CD4-positive, alpha-beta memory T cell (primary cell): ENCODE data around the gene EML1. TPM values are rescaled to one million over a fixed set of nuclear protein-coding genes. Genes with fewer than 3 reads are reported as not detected.

ENCODE experiments used
- CTCF ChIA-PET: fragments of 350-600 bp; sonication (Branson Sonifier 250); formaldehyde crosslinking; loops from one replicate; lab custom pipeline; 2021; ENCODE audit warnings: inconsistent platforms; ENCODE audit not compliant: partially characterized antibody; lab: Charles Lee
- POLR2A ChIA-PET: fragments of 350-600 bp; sonication (Branson Sonifier 250); formaldehyde crosslinking; loops from one replicate; lab custom pipeline; 2021; ENCODE audit not compliant: partially characterized antibody; lab: Charles Lee
- DNase-seq, 5 donors: peaks; one replicate each; pipeline versions ENCODE4 v3.0.0 to v3.0.0-alpha.2; 2020 to 2022; ENCODE audit warnings: mixed read lengths in 1 of 5
- H3K27ac ChIP-seq: one replicate; pipeline ENCODE4 v1.7.0; 2013; ENCODE audit warnings: low read depth, low read length
- H3K27me3 ChIP-seq: 2 replicates; pipeline ENCODE4 v1.7.0; 2013; ENCODE audit warnings: mild to moderate bottlenecking, low read length, moderate library complexity; ENCODE audit not compliant: insufficient read depth
- H3K36me3 ChIP-seq: 2 replicates; pipeline ENCODE4 v1.7.0; 2013; ENCODE audit warnings: mild to moderate bottlenecking, low read length, moderate library complexity; ENCODE audit not compliant: insufficient read depth
- H3K4me1 ChIP-seq: 2 replicates; pipeline ENCODE4 v1.7.0; 2013; ENCODE audit warnings: mild to moderate bottlenecking, low read length, moderate library complexity; ENCODE audit not compliant: insufficient read depth
- H3K4me3 ChIP-seq, 2 donors: one replicate each; pipeline ENCODE4 v1.7.0; 2013; ENCODE audit warnings: low read length in 2 of 2, mild to moderate bottlenecking in 1 of 2
- H3K9me3 ChIP-seq, 2 donors: one replicate each; pipeline ENCODE4 v1.7.0; 2013; ENCODE audit warnings: low read length in 2 of 2, control low read depth in 1 of 2; ENCODE audit not compliant: control insufficient read depth in 1 of 2
- H3K27ac Mint-ChIP-seq, 7 donors: one replicate each; pipeline ENCODE4 v1.8.0; 2020 to 2021; ENCODE audit warnings: mixed read lengths in 7 of 7, mild to moderate bottlenecking in 6 of 7, inconsistent platforms in 3 of 7, moderate library complexity in 3 of 7
- H3K27me3 Mint-ChIP-seq, 2 donors: one replicate each; pipeline ENCODE4 v1.8.0; 2020 to 2021; ENCODE audit warnings: mixed read lengths in 2 of 2
- H3K36me3 Mint-ChIP-seq, 2 donors: one replicate each; pipeline ENCODE4 v1.8.0; 2020 to 2021; ENCODE audit warnings: mixed read lengths in 2 of 2, inconsistent platforms in 1 of 2, mild to moderate bottlenecking in 1 of 2
- H3K4me1 Mint-ChIP-seq, 4 donors: one replicate each; pipeline ENCODE4 v1.8.0; 2020 to 2021; ENCODE audit warnings: mixed read lengths in 4 of 4, mild to moderate bottlenecking in 1 of 4
- H3K4me3 Mint-ChIP-seq, 8 donors: one replicate each; pipeline ENCODE4 v1.8.0; 2020 to 2021; ENCODE audit warnings: mixed read lengths in 8 of 8, mild to moderate bottlenecking in 7 of 8, moderate library complexity in 6 of 8, inconsistent platforms in 3 of 8
- H3K9me3 Mint-ChIP-seq, 8 donors: one replicate each; pipeline ENCODE4 v1.8.0; 2020 to 2021; ENCODE audit warnings: mixed read lengths in 8 of 8, mild to moderate bottlenecking in 5 of 8, inconsistent platforms in 3 of 8, moderate library complexity in 1 of 8
- intact Hi-C: fragments of 100-400 bp; cut with micrococcal nuclease; formaldehyde crosslinking; loops from one replicate; pipeline ENCODE4 v1.15.1; 2023
- polyA plus RNA-seq, 2 donors: library from polyadenylated mRNA; unstranded; fragments of 300-500 nt; fragmentation: Illumina TruSeq; gene quantifications; one replicate each; pipeline ENCODE4 v1.2.3, GENCODE V29; 2021
- total RNA-seq, 2 experiments: library from RNA; stranded (reverse); gene quantifications; one replicate each; pipeline ENCODE4 v1.2.3, GENCODE V29; 2021

EML1 gene
- total and polyA plus RNA-seq, 4 experiments from 2014 or later, result 0.22 to 0.23 TPM; not detected in 2

DNA sequence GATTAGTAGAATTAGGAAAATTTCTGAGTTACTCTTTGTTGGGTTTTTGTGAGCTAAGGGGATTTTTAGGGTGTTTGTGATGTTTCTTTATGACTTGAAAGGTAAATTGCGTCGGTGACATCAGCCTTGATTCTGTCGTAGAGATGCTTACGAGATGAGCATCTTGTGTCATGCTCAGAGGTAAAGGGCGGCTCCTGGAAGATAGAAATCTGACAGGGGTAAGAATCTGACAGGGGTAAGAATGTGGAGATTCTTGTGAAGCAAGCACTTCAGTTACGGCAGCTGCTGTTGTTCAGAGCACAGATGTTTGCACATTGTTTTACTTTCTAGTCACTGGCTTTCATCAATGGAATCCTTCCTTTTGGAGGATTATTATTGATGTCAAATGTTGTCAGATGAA, 22.5 kb downstream of the EML1 start:
- Histone ChIP-seq H3K36me3 (no peaks in the 10 kb centered on the region), H3K4me1 (peaks cover 3% of the 10 kb centered on the region), H3K27me3 (no peaks in the 10 kb centered on the region), H3K27ac (no peak overlapping the region), H3K9me3 (no peaks in the 10 kb centered on the region), H3K4me3 (no peak overlapping the region)
- Mint-ChIP-seq H3K27ac (no peak overlapping the region), H3K4me3 (no peak overlapping the region), H3K4me1 (peaks cover 2 to 13% (median 11%) of the 10 kb centered on the region in 4 donors), H3K27me3 (peaks cover 6 to 18% of the 10 kb centered on the region in 2 donors), H3K9me3 (no peaks in the 10 kb centered on the region), H3K36me3 (no peaks in the 10 kb centered on the region)
- intact Hi-C loops, result no loop called here
- POLR2A ChIA-PET, result no interaction called here
- CTCF ChIA-PET, result no interaction called here
- no peak for DNase-seq

DNA sequence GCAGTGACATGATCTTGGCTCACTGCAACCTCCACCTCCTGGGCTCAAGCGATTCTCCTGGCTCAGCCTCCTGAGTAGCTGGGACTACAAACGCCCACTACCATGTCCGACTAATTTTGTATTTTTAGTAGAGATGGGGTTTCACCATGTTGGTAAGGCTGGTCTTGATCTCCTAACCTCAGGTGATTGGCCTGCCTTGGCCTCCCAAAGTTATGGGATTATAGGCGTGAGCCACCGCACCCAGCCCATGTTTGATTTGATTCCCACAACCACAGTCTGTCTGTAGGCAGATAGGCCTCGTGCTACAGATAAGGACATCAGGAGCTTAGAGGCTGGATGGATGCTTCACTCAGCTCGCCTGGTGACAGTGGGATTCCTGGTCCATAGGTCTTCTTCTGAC, 23.0 kb downstream of the EML1 start:
- POLR2A ChIA-PET, result no interaction called here
- H3K4me3 ChIP-seq, result no peak overlapping the region

DNA sequence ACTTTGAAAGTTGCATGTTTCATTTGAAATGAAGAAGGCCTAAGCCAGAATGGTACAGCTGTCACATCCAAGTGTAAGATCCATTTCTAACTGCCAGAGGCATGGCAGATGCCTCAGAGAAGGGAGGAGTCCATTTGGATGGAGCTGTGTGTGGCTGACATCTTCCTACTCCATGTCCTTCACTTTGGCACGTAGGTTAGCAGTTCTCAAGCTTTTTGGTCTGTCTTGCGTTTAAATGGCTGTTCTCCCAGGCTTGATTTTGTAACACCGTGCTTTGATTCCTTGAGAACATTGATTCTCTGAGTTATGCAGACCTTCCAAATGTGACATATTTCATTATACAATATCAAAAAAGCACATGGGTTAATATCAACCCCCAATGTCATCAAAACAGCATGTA, 23.4 kb downstream of the EML1 start:
- no peak overlapping the region for H3K4me3 Mint-ChIP-seq
- no peak for DNase-seq
- CTCF ChIA-PET, result no interaction called here
- H3K27ac Mint-ChIP-seq, result no peak overlapping the region
- H3K36me3 ChIP-seq, result no peaks in the 10 kb centered on the region
- H3K9me3 Mint-ChIP-seq, result no peaks in the 10 kb centered on the region
- H3K4me1 Mint-ChIP-seq, result peaks cover 6 to 16% (median 15%) of the 10 kb centered on the region in 4 donors
- intact Hi-C loops, result no loop called here
- no peaks in the 10 kb centered on the region for H3K27me3 ChIP-seq
- H3K4me3 ChIP-seq, result no peak overlapping the region
- no peaks in the 10 kb centered on the region for H3K9me3 ChIP-seq
- POLR2A ChIA-PET, result no interaction called here
- peaks cover 6% of the 10 kb centered on the region for H3K4me1 ChIP-seq
- no peaks in the 10 kb centered on the region for H3K36me3 Mint-ChIP-seq
- no peak overlapping the region for H3K27ac ChIP-seq
- peaks cover 5 to 21% of the 10 kb centered on the region in 2 donors for H3K27me3 Mint-ChIP-seq

More for the DNA sequence above, 23.0 kb downstream of the EML1 start:
- peaks cover 2 to 13% (median 12%) of the 10 kb centered on the region in 4 donors for H3K4me1 Mint-ChIP-seq
- no peaks in the 10 kb centered on the region for H3K27me3 ChIP-seq
- H3K36me3 Mint-ChIP-seq, result no peaks in the 10 kb centered on the region
- no peaks in the 10 kb centered on the region for H3K9me3 Mint-ChIP-seq
- CTCF ChIA-PET, result no interaction called here
- intact Hi-C loops, result no loop called here
- peaks cover 5 to 18% of the 10 kb centered on the region in 2 donors for H3K27me3 Mint-ChIP-seq
- no peak overlapping the region for H3K27ac ChIP-seq
- no peaks in the 10 kb centered on the region for H3K9me3 ChIP-seq
- no peak overlapping the region for H3K27ac Mint-ChIP-seq
- H3K36me3 ChIP-seq, result no peaks in the 10 kb centered on the region
- H3K4me3 Mint-ChIP-seq, result no peak overlapping the region
- H3K4me1 ChIP-seq, result peaks cover 3% of the 10 kb centered on the region
- DNase-seq, result no peak

DNA sequence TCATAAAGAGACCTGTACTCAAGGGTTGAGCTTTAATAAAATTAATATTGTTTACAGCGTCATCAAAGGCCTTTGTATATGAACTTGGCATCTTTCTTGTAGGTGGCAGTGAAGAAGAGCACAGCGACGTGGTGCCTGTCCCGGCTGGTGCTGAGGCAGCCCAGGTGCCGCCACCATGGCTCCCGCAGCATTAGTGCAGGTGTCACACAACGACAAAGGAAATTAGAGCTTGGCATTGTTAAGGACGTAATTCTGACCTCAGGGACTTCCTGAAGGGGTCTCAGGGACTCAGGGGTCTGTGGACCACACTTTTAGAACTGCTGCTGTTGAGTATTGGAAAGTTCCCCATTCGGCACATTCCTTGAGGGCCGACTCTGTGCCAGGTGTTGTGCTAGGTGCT, 24.1 kb downstream of the EML1 start:
- H3K27ac Mint-ChIP-seq, result no peak overlapping the region
- H3K9me3 Mint-ChIP-seq, result no peaks in the 10 kb centered on the region
- intact Hi-C loops, result no loop called here
- no peak overlapping the region for H3K4me3 ChIP-seq
- peaks cover 13% of the 10 kb centered on the region for H3K4me1 ChIP-seq
- H3K27me3 Mint-ChIP-seq, result peaks cover 5 to 25% of the 10 kb centered on the region in 2 donors
- no peaks in the 10 kb centered on the region for H3K9me3 ChIP-seq
- ChIA-PET POLR2A (no interaction called here), CTCF (no interaction called here)
- no peak overlapping the region for H3K4me3 Mint-ChIP-seq
- no peaks in the 10 kb centered on the region for H3K36me3 Mint-ChIP-seq
- peaks cover 6% of the 10 kb centered on the region for H3K27me3 ChIP-seq
- no peak for DNase-seq
- no peak overlapping the region for H3K27ac ChIP-seq
- peaks cover 11 to 23% (median 22%) of the 10 kb centered on the region in 4 donors for H3K4me1 Mint-ChIP-seq
- no peaks in the 10 kb centered on the region for H3K36me3 ChIP-seq

DNA sequence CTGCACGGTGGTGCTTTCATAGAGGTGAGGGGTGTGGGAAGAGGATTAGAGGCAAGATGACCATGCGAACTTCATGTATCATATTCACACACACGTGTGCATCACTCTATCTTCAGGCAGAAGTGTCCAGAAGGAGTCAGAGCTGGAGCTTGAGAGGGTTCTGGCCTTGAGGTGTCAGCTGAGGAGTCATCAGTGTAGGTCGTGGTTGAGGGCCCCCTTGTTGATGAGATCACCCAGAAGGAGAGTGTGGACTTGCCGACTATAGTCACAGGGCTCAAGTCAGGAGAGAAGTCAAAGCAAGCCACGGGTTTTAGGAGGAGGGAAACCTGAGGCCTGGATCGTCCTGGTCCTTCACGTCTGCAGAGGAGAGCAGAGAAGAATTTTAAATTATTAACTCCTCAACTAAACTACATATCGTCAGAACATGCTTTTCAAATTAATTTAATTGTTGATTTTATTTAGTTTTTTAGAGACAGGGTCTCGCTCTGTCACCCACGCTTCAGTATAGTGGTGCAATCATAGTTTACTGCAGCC, 25.4 kb downstream of the EML1 start:
- H3K27ac ChIP-seq, result no peak overlapping the region
- no peaks in the 10 kb centered on the region for H3K36me3 Mint-ChIP-seq
- no peak for DNase-seq
- H3K36me3 ChIP-seq, result no peaks in the 10 kb centered on the region
- no peaks in the 10 kb centered on the region for H3K9me3 ChIP-seq
- peaks cover 13 to 34% (median 27%) of the 10 kb centered on the region in 4 donors for H3K4me1 Mint-ChIP-seq
- no peak overlapping the region for H3K27ac Mint-ChIP-seq
- no peaks in the 10 kb centered on the region for H3K9me3 Mint-ChIP-seq
- no peak overlapping the region for H3K4me3 ChIP-seq
- ChIA-PET POLR2A (no interaction called here), CTCF (no interaction called here)
- intact Hi-C loops, result no loop called here
- peaks cover 19% of the 10 kb centered on the region for H3K4me1 ChIP-seq
- H3K4me3 Mint-ChIP-seq, result no peak overlapping the region
- H3K27me3 ChIP-seq, result peaks cover 14% of the 10 kb centered on the region
- peaks cover 7 to 21% of the 10 kb centered on the region in 2 donors for H3K27me3 Mint-ChIP-seq

DNA sequence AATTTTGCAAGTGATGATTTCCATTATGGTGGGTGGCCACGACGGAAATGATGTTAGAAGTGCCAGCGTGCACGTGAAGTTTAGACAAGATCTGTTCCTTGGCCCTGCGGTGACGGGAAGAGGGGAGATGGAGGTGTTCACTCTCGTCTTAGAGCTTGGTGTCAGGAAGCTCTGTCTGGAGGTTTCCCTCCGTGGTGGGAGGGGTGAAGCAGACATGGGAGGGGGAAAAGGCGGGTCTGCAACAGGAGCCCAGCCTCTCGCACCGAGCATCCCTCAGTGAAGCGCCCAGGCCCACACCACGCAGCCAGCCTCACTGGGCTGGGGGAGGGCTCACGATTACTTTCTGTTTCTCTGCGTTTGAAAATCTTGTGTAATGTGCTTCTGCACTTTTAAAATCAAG, 26.3 kb downstream of the EML1 start:
- POLR2A ChIA-PET, result no interaction called here
- Mint-ChIP-seq H3K9me3 (no peaks in the 10 kb centered on the region), H3K27ac (peak overlapping the region in 1 of 7 donors; percentile 2), H3K27me3 (peaks cover 11 to 24% of the 10 kb centered on the region in 2 donors), H3K36me3 (no peaks in the 10 kb centered on the region), H3K4me1 (peaks cover 13 to 34% (median 27%) of the 10 kb centered on the region in 4 donors), H3K4me3 (peak overlapping the region in 7 of 8 donors; percentile 31 to 75 (median 52))
- peak in 2 of 5 donors; percentile 1 to 11 for DNase-seq
- Histone ChIP-seq H3K27me3 (peaks cover 17% of the 10 kb centered on the region), H3K4me1 (peaks cover 19% of the 10 kb centered on the region), H3K27ac (no peak overlapping the region), H3K4me3 (no peak overlapping the region), H3K36me3 (no peaks in the 10 kb centered on the region), H3K9me3 (no peaks in the 10 kb centered on the region)
- intact Hi-C loops, result no loop called here
- CTCF ChIA-PET, result interaction anchor here (0.6 kb wide), 1 partner anchor 59 kb away, joined by 3 read pairs; no protein-coding TSS in a partner anchor

DNA sequence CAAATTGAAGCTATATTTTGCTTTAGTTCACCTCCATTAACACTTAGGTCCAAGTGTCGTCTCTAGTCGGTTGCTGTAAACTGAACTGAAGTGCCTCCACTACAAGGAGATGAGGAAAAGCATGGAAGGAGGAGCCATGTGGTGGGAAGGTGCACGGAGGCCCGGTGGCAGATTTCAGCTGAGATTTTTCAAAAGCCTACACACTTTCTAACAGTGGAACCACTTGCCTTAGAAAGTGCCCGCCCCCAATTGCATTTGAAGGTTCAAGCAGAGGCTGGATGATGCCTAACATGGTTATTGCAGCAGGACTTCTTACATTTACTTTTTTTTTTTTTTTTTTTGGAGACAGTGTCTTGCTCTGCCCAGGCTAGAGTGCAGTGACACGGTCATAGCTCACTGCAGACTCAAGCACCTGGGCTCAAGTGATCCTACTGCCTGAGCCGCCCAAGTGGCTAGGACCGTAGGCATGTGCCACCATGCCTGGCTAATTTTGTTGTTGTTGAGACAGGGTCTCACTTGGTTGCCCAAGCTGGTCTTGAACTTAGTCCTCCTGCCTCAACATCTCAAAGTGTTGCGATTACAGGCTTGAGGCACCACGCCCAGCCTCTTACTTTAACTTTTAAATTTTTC, 27.6 kb downstream of the EML1 start:
- POLR2A ChIA-PET, result no interaction called here
- H3K27me3 Mint-ChIP-seq, result peaks cover 10 to 27% of the 10 kb centered on the region in 2 donors
- H3K9me3 Mint-ChIP-seq, result no peaks in the 10 kb centered on the region
- Histone ChIP-seq H3K27me3 (peaks cover 17% of the 10 kb centered on the region), H3K4me1 (peaks cover 19% of the 10 kb centered on the region), H3K27ac (no peak overlapping the region), H3K9me3 (no peaks in the 10 kb centered on the region), H3K4me3 (no peak overlapping the region), H3K36me3 (no peaks in the 10 kb centered on the region)
- no peaks in the 10 kb centered on the region for H3K36me3 Mint-ChIP-seq
- intact Hi-C loops, result no loop called here
- peaks cover 13 to 34% (median 27%) of the 10 kb centered on the region in 4 donors for H3K4me1 Mint-ChIP-seq
- no peak for DNase-seq
- H3K4me3 Mint-ChIP-seq, result no peak overlapping the region
- CTCF ChIA-PET, result no interaction called here
- H3K27ac Mint-ChIP-seq, result peak overlapping the region in 1 of 7 donors; percentile 77
